ENCODE data around the gene NR4A2.

The NR4A2 gene

GRCh38 chr2:156327835-156328695 is 4.5 kb downstream of the NR4A2 start:
- H3K4me3 ChIP-seq (replicated peaks; ENCODE audit: low read depth, low read length): no peak overlapping the region
- TF ChIP-seq CTCF (IDR thresholded peaks at IDR 0.05; ENCODE audit: low read length, missing control alignments): no peak
- peak; percentile 17 for DNase-seq (ENCODE audit: low read depth)

- TF ChIP-seq CTCF (IDR thresholded peaks at IDR 0.05; ENCODE audit: low read length, missing control alignments): no peak
- peak; percentile 19 for DNase-seq (ENCODE audit: low read depth)
- no peak overlapping the region for H3K4me3 ChIP-seq (replicated peaks; ENCODE audit: low read depth, low read length)
Measured at GRCh38 chr2:156326526-156327095, 5.9 kb downstream of the NR4A2 start.

- no peak overlapping the region for H3K4me3 ChIP-seq (replicated peaks; ENCODE audit: low read depth, low read length)
- DNase-seq (ENCODE audit: low read depth): peak; percentile 24
- no peak for TF ChIP-seq CTCF (IDR thresholded peaks at IDR 0.05; ENCODE audit: low read length, missing control alignments)
Measured at GRCh38 chr2:156325688-156326525, 6.6 kb downstream of the NR4A2 start.

GRCh38 chr2:156323754-156324153 is 8.8 kb downstream of the NR4A2 start:
- DNase-seq (ENCODE audit: low read depth): peak; percentile 26

GRCh38 chr2:156322686-156323231 is 9.8 kb downstream of the NR4A2 start:
- no peak overlapping the region for H3K4me3 ChIP-seq (replicated peaks; ENCODE audit: low read depth, low read length)
- TF ChIP-seq CTCF (IDR thresholded peaks at IDR 0.05; ENCODE audit: low read length, missing control alignments): no peak
- peak; percentile 28 for DNase-seq (ENCODE audit: low read depth)

More at GRCh38 chr2:156323754-156324153, 8.8 kb downstream of the NR4A2 start:
- no peak for TF ChIP-seq CTCF (IDR thresholded peaks at IDR 0.05; ENCODE audit: low read length, missing control alignments)
- H3K4me3 ChIP-seq (replicated peaks; ENCODE audit: low read depth, low read length): no peak overlapping the region

- peak; percentile 24 for DNase-seq (ENCODE audit: low read depth)
- H3K4me3 ChIP-seq (replicated peaks; ENCODE audit: low read depth, low read length): peak overlapping the region; percentile 34
- TF ChIP-seq CTCF (IDR thresholded peaks at IDR 0.05; ENCODE audit: low read length, missing control alignments): no peak
Measured at GRCh38 chr2:156322051-156322685, 10.4 kb downstream of the NR4A2 start.
